ENCODE results near the gene FBXO42.
"Not testable (repeated sequence)": the region's sequence is repeated elsewhere in the genome, so short reads cannot be mapped to it uniquely, and the experiment has no call there.

FBXO42 gene

GRCh38 chr1:16367968-16368890 lies 15.9 kb upstream of the FBXO42 start:
- H3K79me2 ChIP-seq (ENCODE audit: control insufficient read depth, insufficient read depth, low read length): peaks cover 44% of the 10 kb centered on the region
- peaks cover 4% of the 10 kb centered on the region for H3K4me1 ChIP-seq (ENCODE audit: control insufficient read depth, low read depth, low read length)
- no peak overlapping the region for H4K8ac ChIP-seq (ENCODE audit: low read depth, low read length)
- peak overlapping the region; percentile 73 for H3K4ac ChIP-seq (ENCODE audit: low read depth, low read length)
- DNase-seq: peak; percentile 89
- H2AK5ac ChIP-seq (ENCODE audit: low read length): no peak overlapping the region
- H2BK120ac ChIP-seq (ENCODE audit: low read depth, low read length): peak overlapping the region; percentile 46
- H3K18ac ChIP-seq (ENCODE audit: low read length): peak overlapping the region; percentile 94
- no peak overlapping the region for H2BK5ac ChIP-seq (ENCODE audit: low read length)
- no peak overlapping the region for H2BK15ac ChIP-seq (replicated peaks; ENCODE audit: low read depth)
- H3K27me3 ChIP-seq (ENCODE audit: insufficient read depth, low read length, poor library complexity): no peaks in the 10 kb centered on the region
- peak overlapping the region; percentile 62 for H3K4me2 ChIP-seq (ENCODE audit: low read length)
- WGBS (ENCODE audit: extremely low coverage, insufficient coverage, low lambda C conversion rate): no CpG with 5 or more reads among the region's 24 CpGs
- peak overlapping the region; percentile 93 for H3K56ac ChIP-seq (ENCODE audit: low read length)
- no peak overlapping the region for H3K23ac ChIP-seq (ENCODE audit: low read length)
- H3K79me1 ChIP-seq (ENCODE audit: low read length): peaks cover 6% of the 10 kb centered on the region
- H3K9ac ChIP-seq (ENCODE audit: low read length): peak overlapping the region; percentile 90
- no peak overlapping the region for H4K5ac ChIP-seq (ENCODE audit: low read length)
- H3K36me3 ChIP-seq (ENCODE audit: control insufficient read depth, insufficient read depth, low read length): no peaks in the 10 kb centered on the region
- peak overlapping the region; percentile 52 for H3K4me3 ChIP-seq (ENCODE audit: low read length)
- H3K27ac ChIP-seq (ENCODE audit: low read depth, low read length): peak overlapping the region; percentile 98

GRCh38 chr1:16367258-16367967 lies 15.1 kb upstream of the FBXO42 start:
- H3K4ac ChIP-seq (ENCODE audit: low read depth, low read length): peak overlapping the region; percentile 73
- peak overlapping the region; percentile 93 for H3K56ac ChIP-seq (ENCODE audit: low read length)
- H3K79me2 ChIP-seq (ENCODE audit: control insufficient read depth, insufficient read depth, low read length): peaks cover 38% of the 10 kb centered on the region
- H3K4me1 ChIP-seq (ENCODE audit: control insufficient read depth, low read depth, low read length): peaks cover 4% of the 10 kb centered on the region
- no peaks in the 10 kb centered on the region for H3K36me3 ChIP-seq (ENCODE audit: control insufficient read depth, insufficient read depth, low read length)
- H3K27ac ChIP-seq (ENCODE audit: low read depth, low read length): peak overlapping the region; percentile 98
- peak overlapping the region; percentile 69 for H4K8ac ChIP-seq (ENCODE audit: low read depth, low read length)
- no peak overlapping the region for H3K4me2 ChIP-seq (ENCODE audit: low read length)
- WGBS (ENCODE audit: extremely low coverage, insufficient coverage, low lambda C conversion rate): no CpG with 5 or more reads among the region's 47 CpGs
- H3K4me3 ChIP-seq (ENCODE audit: low read length): peak overlapping the region; percentile 52
- DNase-seq: peak; percentile 88
- no peak overlapping the region for H2AK5ac ChIP-seq (ENCODE audit: low read length)
- H3K9ac ChIP-seq (ENCODE audit: low read length): peak overlapping the region; percentile 90
- H2BK120ac ChIP-seq (ENCODE audit: low read depth, low read length): peak overlapping the region; percentile 51
- H2BK5ac ChIP-seq (ENCODE audit: low read length): peak overlapping the region; percentile 80
- H3K79me1 ChIP-seq (ENCODE audit: low read length): peaks cover 3% of the 10 kb centered on the region
- H4K5ac ChIP-seq (ENCODE audit: low read length): no peak overlapping the region
- peak overlapping the region; percentile 94 for H3K18ac ChIP-seq (ENCODE audit: low read length)
- no peaks in the 10 kb centered on the region for H3K27me3 ChIP-seq (ENCODE audit: insufficient read depth, low read length, poor library complexity)
- no peak overlapping the region for H2BK15ac ChIP-seq (replicated peaks; ENCODE audit: low read depth)
- H3K23ac ChIP-seq (ENCODE audit: low read length): no peak overlapping the region

- Histone ChIP-seq H3K27ac (ENCODE audit: low read depth, low read length) (peak within 1 kb of the TSS; percentile 98), H4K8ac (ENCODE audit: low read depth, low read length) (peak within 1 kb of the TSS; percentile 89), H3K18ac (ENCODE audit: low read length) (peak within 1 kb of the TSS; percentile 94), H3K4me1 (ENCODE audit: control insufficient read depth, low read depth, low read length) (peaks cover 4% of the 10 kb centered on the region), H3K4me2 (ENCODE audit: low read length) (peak within 1 kb of the TSS; percentile 62), H4K5ac (ENCODE audit: low read length) (no peak within 1 kb of the TSS), H3K9ac (ENCODE audit: low read length) (peak within 1 kb of the TSS; percentile 90), H3K79me1 (ENCODE audit: low read length) (peaks cover 3% of the 10 kb centered on the region), H3K4ac (ENCODE audit: low read depth, low read length) (peak within 1 kb of the TSS; percentile 73), H2AK5ac (ENCODE audit: low read length) (no peak within 1 kb of the TSS), H2BK120ac (ENCODE audit: low read depth, low read length) (peak within 1 kb of the TSS; percentile 51), H3K79me2 (ENCODE audit: control insufficient read depth, insufficient read depth, low read length) (peaks cover 33% of the 10 kb centered on the region), H3K27me3 (ENCODE audit: insufficient read depth, low read length, poor library complexity) (no peaks in the 10 kb centered on the region), H3K36me3 (ENCODE audit: control insufficient read depth, insufficient read depth, low read length) (no peaks in the 10 kb centered on the region), H3K56ac (ENCODE audit: low read length) (peak within 1 kb of the TSS; percentile 93), H3K4me3 (ENCODE audit: low read length) (peak within 1 kb of the TSS; percentile 52), H2BK5ac (ENCODE audit: low read length) (peak within 1 kb of the TSS; percentile 80), H2BK15ac (replicated peaks; ENCODE audit: low read depth) (no peak within 1 kb of the TSS), H3K23ac (ENCODE audit: low read length) (no peak within 1 kb of the TSS)
- peak; percentile 100 for DNase-seq
- no CpG with 5 or more reads among the region's 24 CpGs for WGBS (ENCODE audit: extremely low coverage, insufficient coverage, low lambda C conversion rate)
These were observed 14.5 kb upstream of the FBXO42 start, which contains the start of gene SZRD1 for GRCh38 chr1:16366722-16367257. TSS of gene SZRD1 (plus strand) at chr1:16367242. CDS start at chr1:16367258, 16 bp downstream.

GRCh38 chr1:16365146-16365498 lies 12.8 kb upstream of the FBXO42 start:
- H3K23ac ChIP-seq (ENCODE audit: low read length); H3K18ac ChIP-seq (ENCODE audit: low read length); H3K4me1 ChIP-seq (ENCODE audit: control insufficient read depth, low read depth, low read length); H3K36me3 ChIP-seq (ENCODE audit: control insufficient read depth, insufficient read depth, low read length); H3K27ac ChIP-seq (ENCODE audit: low read depth, low read length); H2BK5ac ChIP-seq (ENCODE audit: low read length); H2BK120ac ChIP-seq (ENCODE audit: low read depth, low read length); DNase-seq; H3K4ac ChIP-seq (ENCODE audit: low read depth, low read length); H3K4me3 ChIP-seq (ENCODE audit: low read length); H3K4me2 ChIP-seq (ENCODE audit: low read length); H2BK15ac ChIP-seq (replicated peaks; ENCODE audit: low read depth); H3K9ac ChIP-seq (ENCODE audit: low read length); H4K5ac ChIP-seq (ENCODE audit: low read length); H3K27me3 ChIP-seq (ENCODE audit: insufficient read depth, low read length, poor library complexity); H3K56ac ChIP-seq (ENCODE audit: low read length); H3K79me1 ChIP-seq (ENCODE audit: low read length); H4K8ac ChIP-seq (ENCODE audit: low read depth, low read length); H2AK5ac ChIP-seq (ENCODE audit: low read length): not testable (repeated sequence)
- no CpG with 5 or more reads among the region's 3 CpGs for WGBS (ENCODE audit: extremely low coverage, insufficient coverage, low lambda C conversion rate)
- H3K79me2 ChIP-seq (ENCODE audit: control insufficient read depth, insufficient read depth, low read length): peaks cover 21% of the 10 kb centered on the region

- Histone ChIP-seq H2BK120ac (ENCODE audit: low read depth, low read length) (no peak overlapping the region), H3K4me1 (ENCODE audit: control insufficient read depth, low read depth, low read length) (no peaks in the 10 kb centered on the region), H3K4me3 (ENCODE audit: low read length) (no peak overlapping the region), H4K8ac (ENCODE audit: low read depth, low read length) (no peak overlapping the region), H2AK5ac (ENCODE audit: low read length) (no peak overlapping the region), H3K27ac (ENCODE audit: low read depth, low read length) (no peak overlapping the region), H3K4me2 (ENCODE audit: low read length) (no peak overlapping the region), H3K56ac (ENCODE audit: low read length) (no peak overlapping the region), H4K5ac (ENCODE audit: low read length) (no peak overlapping the region), H3K9ac (ENCODE audit: low read length) (no peak overlapping the region), H3K36me3 (ENCODE audit: control insufficient read depth, insufficient read depth, low read length) (no peaks in the 10 kb centered on the region), H3K18ac (ENCODE audit: low read length) (no peak overlapping the region), H3K79me2 (ENCODE audit: control insufficient read depth, insufficient read depth, low read length) (no peaks in the 10 kb centered on the region), H3K23ac (ENCODE audit: low read length) (no peak overlapping the region), H3K27me3 (ENCODE audit: insufficient read depth, low read length, poor library complexity) (no peaks in the 10 kb centered on the region), H2BK15ac (replicated peaks; ENCODE audit: low read depth) (no peak overlapping the region), H3K4ac (ENCODE audit: low read depth, low read length) (no peak overlapping the region), H3K79me1 (ENCODE audit: low read length) (peaks cover 1% of the 10 kb centered on the region), H2BK5ac (ENCODE audit: low read length) (no peak overlapping the region)
- WGBS (ENCODE audit: extremely low coverage, insufficient coverage, low lambda C conversion rate): no CpG with 5 or more reads among the region's 3 CpGs
- no peak for DNase-seq
These were observed 4.6 kb upstream of the FBXO42 start for GRCh38 chr1:16356867-16357266.

All from mesendoderm (in vitro differentiated cells).